ENCODE results near the gene RALGAPB.

RALGAPB gene

DNA sequence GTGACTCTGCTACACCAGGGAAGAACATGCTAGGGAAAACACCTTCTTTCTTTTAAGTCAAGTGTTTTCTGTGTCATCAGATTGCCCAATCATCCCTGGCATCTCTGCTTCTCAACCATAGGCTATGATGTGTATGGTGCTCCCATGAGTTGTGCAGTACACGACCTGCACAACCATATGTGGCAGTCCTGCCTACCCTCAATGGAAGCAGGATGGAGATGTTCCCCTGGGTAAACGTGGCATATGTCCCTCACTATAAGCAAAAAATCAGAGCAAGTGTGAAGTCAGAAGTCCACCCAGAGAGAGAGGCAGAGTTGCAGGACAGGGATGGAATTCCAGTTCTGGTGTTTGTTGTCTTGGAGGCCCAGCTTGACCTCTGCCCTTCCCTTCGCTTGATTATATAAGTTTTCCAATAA lies 27.3 kb upstream of the RALGAPB start:
- no peaks in the 10 kb centered on the region for H3K27me3 ChIP-seq (replicated peaks; ENCODE audit: control insufficient read depth, insufficient read depth, low read length)
- peaks cover 4% of the 10 kb centered on the region for H3K36me3 ChIP-seq (ENCODE audit: control insufficient read depth, insufficient read depth, low read length)

DNA sequence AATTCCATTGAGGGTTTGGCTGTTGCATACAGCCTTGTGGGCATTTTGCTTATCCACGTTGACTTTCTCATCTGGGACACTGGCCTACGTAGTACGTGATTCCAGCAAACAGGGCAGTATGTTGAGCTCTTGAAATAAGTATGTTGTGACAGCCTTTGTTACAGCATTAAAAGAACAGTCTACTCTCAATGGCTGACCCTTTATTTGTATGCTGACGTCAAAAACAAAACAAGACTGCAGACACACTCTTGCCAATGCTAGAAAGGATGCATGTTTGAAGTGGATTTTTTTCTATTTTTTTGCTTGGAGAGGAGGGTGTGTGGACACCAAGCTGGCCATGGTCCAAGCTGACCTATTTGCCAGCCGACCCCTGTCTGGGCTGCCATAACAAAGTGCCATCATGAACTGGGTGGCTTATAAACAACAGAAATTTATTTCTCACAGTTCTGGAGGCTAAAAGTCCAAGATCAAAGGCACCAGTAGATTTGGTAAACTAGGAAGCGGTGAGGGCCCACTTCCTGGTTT lies 26.7 kb upstream of the RALGAPB start:
- Histone ChIP-seq H3K4me3 (replicated peaks; ENCODE audit: low read depth, low read length) (no peak overlapping the region), H3K36me3 (ENCODE audit: control insufficient read depth, insufficient read depth, low read length) (peaks cover 4% of the 10 kb centered on the region), H3K27me3 (replicated peaks; ENCODE audit: control insufficient read depth, insufficient read depth, low read length) (no peaks in the 10 kb centered on the region)
- TF ChIP-seq, protein P1, sequence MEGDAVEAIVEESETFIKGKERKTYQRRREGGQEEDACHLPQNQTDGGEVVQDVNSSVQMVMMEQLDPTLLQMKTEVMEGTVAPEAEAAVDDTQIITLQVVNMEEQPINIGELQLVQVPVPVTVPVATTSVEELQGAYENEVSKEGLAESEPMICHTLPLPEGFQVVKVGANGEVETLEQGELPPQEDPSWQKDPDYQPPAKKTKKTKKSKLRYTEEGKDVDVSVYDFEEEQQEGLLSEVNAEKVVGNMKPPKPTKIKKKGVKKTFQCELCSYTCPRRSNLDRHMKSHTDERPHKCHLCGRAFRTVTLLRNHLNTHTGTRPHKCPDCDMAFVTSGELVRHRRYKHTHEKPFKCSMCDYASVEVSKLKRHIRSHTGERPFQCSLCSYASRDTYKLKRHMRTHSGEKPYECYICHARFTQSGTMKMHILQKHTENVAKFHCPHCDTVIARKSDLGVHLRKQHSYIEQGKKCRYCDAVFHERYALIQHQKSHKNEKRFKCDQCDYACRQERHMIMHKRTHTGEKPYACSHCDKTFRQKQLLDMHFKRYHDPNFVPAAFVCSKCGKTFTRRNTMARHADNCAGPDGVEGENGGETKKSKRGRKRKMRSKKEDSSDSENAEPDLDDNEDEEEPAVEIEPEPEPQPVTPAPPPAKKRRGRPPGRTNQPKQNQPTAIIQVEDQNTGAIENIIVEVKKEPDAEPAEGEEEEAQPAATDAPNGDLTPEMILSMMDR (IDR thresholded peaks at IDR 0.05; ENCODE audit: insufficient read depth, low read length, poor library complexity, severe bottlenecking) = no peak
- DNase-seq (ENCODE audit: extremely low read depth, insufficient read length) = no peak

More for the DNA sequence above, 27.3 kb upstream of the RALGAPB start:
- TF ChIP-seq, protein P1 (IDR thresholded peaks at IDR 0.05; ENCODE audit: insufficient read depth, low read length, poor library complexity, severe bottlenecking) = no peak
- DNase-seq (ENCODE audit: extremely low read depth, insufficient read length) = no peak
- H3K4me3 ChIP-seq (replicated peaks; ENCODE audit: low read depth, low read length) = no peak overlapping the region

DNA sequence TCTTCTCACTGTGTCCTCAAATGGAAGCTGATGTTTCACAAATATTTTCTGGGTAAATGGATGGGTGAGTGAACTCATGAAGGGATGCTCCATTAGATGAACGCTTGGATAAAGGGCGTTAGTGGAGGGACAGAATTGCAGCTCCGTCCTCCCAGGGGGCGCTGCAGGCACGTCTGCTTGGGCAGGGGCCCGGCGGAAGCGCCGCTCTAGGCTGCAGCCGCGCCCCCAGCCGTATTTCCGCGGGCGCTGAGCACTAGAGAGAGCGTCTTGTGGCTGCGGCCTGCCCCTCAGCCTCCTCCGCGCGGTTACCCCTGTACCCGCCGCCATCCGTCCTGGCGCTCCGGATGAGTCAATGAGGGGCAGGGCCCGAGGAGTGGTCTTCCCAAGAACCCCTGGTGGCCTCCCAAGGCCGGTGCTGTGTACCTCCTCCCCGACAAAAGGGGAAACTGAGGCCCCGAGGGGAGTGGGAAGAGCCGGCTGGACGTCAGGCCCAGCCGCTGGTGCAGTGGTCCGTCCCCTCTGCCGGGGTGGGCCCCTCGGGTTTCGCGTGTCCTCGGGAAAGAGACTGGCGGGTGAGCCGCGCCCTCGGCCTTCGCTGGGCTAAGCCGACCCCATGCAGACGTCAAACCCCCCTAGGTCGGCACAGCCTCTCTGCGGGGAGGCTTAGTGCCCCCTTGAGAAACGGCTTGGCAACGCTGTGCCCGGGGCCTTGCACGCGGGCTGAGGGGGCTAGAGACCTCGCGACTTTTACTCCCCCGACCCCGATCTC lies 26.0 kb upstream of the RALGAPB start:
- peak overlapping the region; percentile 74 for H3K4me3 ChIP-seq (replicated peaks; ENCODE audit: low read depth, low read length)
- DNase-seq (ENCODE audit: extremely low read depth, insufficient read length) = peak; percentile 90
- TF ChIP-seq, protein P1 (IDR thresholded peaks at IDR 0.05; ENCODE audit: insufficient read depth, low read length, poor library complexity, severe bottlenecking) = peak; percentile 95
- no peaks in the 10 kb centered on the region for H3K27me3 ChIP-seq (replicated peaks; ENCODE audit: control insufficient read depth, insufficient read depth, low read length)
- H3K36me3 ChIP-seq (ENCODE audit: control insufficient read depth, insufficient read depth, low read length) = peaks cover 6% of the 10 kb centered on the region

DNA sequence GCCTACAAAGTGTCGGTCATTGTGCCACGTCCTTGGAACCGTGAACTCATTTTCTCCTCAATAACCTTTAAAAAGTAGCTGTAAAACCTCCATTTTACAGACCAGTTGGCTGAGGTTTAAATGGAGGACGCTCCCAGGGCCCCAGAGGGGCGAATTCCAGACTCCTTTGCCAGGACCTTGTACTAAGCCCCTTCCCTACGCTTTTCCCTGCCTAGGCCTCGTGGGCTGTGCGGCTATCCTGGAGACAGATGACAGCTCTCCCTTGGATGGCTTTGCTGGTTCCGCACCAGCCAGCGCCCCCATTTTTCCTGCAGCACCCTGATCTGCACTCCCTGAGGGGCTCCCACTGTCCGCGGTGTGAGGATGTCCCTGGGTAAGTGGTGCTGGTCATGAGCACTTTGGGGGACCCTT lies 25.4 kb upstream of the RALGAPB start:
- TF ChIP-seq, protein P1 (IDR thresholded peaks at IDR 0.05; ENCODE audit: insufficient read depth, low read length, poor library complexity, severe bottlenecking) = no peak
- no peaks in the 10 kb centered on the region for H3K27me3 ChIP-seq (replicated peaks; ENCODE audit: control insufficient read depth, insufficient read depth, low read length)
- H3K4me3 ChIP-seq (replicated peaks; ENCODE audit: low read depth, low read length) = peak overlapping the region; percentile 74

DNA sequence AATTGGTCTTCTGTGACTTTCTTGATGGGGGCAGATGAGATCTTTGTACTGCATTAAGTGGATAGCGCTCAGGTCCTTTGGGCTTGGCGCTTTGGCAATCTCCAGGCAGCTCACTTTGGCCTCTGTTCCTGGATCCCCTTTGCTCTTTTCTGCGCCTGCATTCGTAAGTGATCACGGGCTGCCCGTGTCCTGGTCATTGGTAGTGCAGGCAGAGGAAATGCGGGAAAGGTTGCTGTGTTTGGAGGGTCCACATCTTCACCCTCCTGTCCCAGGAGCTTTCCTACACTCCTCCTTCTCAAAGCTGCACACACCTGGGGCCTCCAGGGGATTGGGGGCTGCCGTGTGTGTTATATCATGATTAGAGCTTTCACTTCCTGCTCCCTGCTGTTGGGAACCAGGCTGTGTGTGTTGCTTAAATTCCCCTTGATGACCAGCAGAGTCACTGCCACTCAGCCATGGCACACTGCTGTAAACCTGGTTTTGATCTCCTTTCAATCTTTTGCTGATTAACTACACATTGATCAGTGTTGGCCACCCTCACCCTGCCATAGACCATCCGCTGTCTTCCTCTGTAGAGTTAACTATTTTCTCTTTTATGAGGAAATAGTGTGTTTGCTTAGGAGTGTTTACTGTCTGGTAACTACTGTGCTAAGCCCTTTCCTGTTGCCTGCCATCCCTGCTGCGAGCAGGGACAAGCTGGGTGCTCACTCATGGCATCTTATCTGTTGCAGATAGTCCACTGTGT lies 24.5 kb upstream of the RALGAPB start:
- Histone ChIP-seq H3K4me3 (replicated peaks; ENCODE audit: low read depth, low read length) (peak overlapping the region; percentile 74), H3K36me3 (ENCODE audit: control insufficient read depth, insufficient read depth, low read length) (peaks cover 6% of the 10 kb centered on the region), H3K27me3 (replicated peaks; ENCODE audit: control insufficient read depth, insufficient read depth, low read length) (no peaks in the 10 kb centered on the region)
- DNase-seq (ENCODE audit: extremely low read depth, insufficient read length) = peak; percentile 43
- TF ChIP-seq, protein P1 (IDR thresholded peaks at IDR 0.05; ENCODE audit: insufficient read depth, low read length, poor library complexity, severe bottlenecking) = no peak

More for the DNA sequence above, 25.4 kb upstream of the RALGAPB start:
- H3K36me3 ChIP-seq (ENCODE audit: control insufficient read depth, insufficient read depth, low read length) = peaks cover 6% of the 10 kb centered on the region
- no peak for DNase-seq (ENCODE audit: extremely low read depth, insufficient read length)

Data from GM06990 (cell line).